Tibial artery (tissue), 4 donors: ENCODE data around the gene CCDC27.

Experiments
- DNase-seq, 2 donors: peaks; one replicate each; pipeline ENCODE4 v3.0.0-alpha.2; 2019
- H3K27ac ChIP-seq, 2 donors: fragments of 200-600 bp; sonication (generic) in 1 of 2; 1 replicate in 1 of 2; 2 replicates in 1 of 2; pipeline ENCODE4 v1.5.1; 2018 to 2019; ENCODE audit warnings: mild to moderate bottlenecking in 1 of 2
- H3K27me3 ChIP-seq, 2 donors: fragments of 200-600 bp; sonication (generic) in 1 of 2; one replicate each; pipeline versions ENCODE4 v1.5.1 to v1.6.0; 2016 to 2019
- H3K36me3 ChIP-seq, 3 donors: fragments of 200-600 bp; sonication (generic) in 2 of 3; one replicate each; pipeline ENCODE4 v1.5.1; 2016 to 2019; ENCODE audit warnings: mild to moderate bottlenecking in 2 of 3
- H3K4me1 ChIP-seq, 4 donors: fragments of 200-600 bp; sonication (generic) in 2 of 4; 1 replicate in 3 of 4; 2 replicates in 1 of 4; pipeline ENCODE4 v1.5.1; 2016 to 2019
- H3K4me3 ChIP-seq, 2 donors: fragments of 200-600 bp; sonication (generic) in 1 of 2; 1 replicate in 1 of 2; 2 replicates in 1 of 2; pipeline ENCODE4 v1.5.1; 2018 to 2019; ENCODE audit warnings: mild to moderate bottlenecking in 2 of 2
- H3K9me3 ChIP-seq, 3 donors: fragments of 200-600 bp; sonication (generic) in 1 of 3; one replicate each; pipeline ENCODE4 v1.5.1; 2016 to 2019
- intact Hi-C: fragments of 100-400 bp; cut with DNase I; formaldehyde crosslinking; loops from one replicate; pipeline ENCODE4 v1.15.0; 2023; ENCODE audit warnings: low total_unique reads
- TF ChIP-seq, protein P1 (sequence below), 2 experiments: fragments of 200-600 bp in 1 of 2; fragments of 450-650 bp in 1 of 2; IDR thresholded peaks; one replicate each; pipeline ENCODE4 v1.5.1; 2017 to 2019; ENCODE audit warnings: antibody characterized with exemption in 2 of 2, mild to moderate bottlenecking in 1 of 2, moderate library complexity in 1 of 2

Gene CCDC27

DNA sequence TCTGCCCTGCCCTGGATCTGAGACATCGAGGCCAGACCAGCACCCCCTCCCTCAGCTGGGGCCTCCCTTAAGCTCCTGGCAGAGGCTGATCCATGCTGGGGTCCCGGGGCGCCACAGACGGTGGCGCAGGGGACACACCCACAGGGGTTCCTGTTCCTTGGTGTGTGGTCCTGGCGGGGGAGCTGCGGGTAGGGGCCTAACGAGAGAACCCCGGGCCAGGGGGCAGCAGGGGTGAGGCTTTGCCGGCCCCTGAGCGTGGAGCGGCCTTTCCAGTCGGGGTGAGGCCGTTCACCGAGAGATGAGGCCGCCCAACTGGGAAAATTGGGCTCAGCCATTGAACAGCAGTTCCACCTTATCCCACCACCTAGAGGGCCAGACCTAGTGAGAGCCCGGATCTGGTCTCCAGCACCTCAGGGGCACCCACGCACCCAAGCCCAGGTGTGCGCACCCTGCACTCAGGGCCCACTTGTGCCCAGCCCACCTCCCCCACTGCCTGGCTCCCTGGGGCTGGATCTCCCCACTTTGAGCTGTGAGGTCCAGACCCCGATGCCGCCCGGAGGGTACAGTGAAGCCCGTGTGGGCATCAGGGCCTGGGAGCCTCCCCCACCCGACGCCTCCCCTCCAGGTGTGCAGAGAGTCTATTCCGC, 45.5 kb upstream of the CCDC27 start:
- no peak for DNase-seq
- no peaks in the 10 kb centered on the region for H3K9me3 ChIP-seq
- TF ChIP-seq, protein P1, sequence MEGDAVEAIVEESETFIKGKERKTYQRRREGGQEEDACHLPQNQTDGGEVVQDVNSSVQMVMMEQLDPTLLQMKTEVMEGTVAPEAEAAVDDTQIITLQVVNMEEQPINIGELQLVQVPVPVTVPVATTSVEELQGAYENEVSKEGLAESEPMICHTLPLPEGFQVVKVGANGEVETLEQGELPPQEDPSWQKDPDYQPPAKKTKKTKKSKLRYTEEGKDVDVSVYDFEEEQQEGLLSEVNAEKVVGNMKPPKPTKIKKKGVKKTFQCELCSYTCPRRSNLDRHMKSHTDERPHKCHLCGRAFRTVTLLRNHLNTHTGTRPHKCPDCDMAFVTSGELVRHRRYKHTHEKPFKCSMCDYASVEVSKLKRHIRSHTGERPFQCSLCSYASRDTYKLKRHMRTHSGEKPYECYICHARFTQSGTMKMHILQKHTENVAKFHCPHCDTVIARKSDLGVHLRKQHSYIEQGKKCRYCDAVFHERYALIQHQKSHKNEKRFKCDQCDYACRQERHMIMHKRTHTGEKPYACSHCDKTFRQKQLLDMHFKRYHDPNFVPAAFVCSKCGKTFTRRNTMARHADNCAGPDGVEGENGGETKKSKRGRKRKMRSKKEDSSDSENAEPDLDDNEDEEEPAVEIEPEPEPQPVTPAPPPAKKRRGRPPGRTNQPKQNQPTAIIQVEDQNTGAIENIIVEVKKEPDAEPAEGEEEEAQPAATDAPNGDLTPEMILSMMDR (IDR thresholded peaks at IDR 0.05) = no peak
- H3K36me3 ChIP-seq = no peaks in the 10 kb centered on the region
- H3K27me3 ChIP-seq = peaks cover 0 to 82% of the 10 kb centered on the region in 2 donors
- no peak overlapping the region for H3K4me3 ChIP-seq
- intact Hi-C loops = no loop called here
- peaks cover 0 to 25% (median 0%) of the 10 kb centered on the region in 4 donors for H3K4me1 ChIP-seq
- no peak overlapping the region for H3K27ac ChIP-seq

DNA sequence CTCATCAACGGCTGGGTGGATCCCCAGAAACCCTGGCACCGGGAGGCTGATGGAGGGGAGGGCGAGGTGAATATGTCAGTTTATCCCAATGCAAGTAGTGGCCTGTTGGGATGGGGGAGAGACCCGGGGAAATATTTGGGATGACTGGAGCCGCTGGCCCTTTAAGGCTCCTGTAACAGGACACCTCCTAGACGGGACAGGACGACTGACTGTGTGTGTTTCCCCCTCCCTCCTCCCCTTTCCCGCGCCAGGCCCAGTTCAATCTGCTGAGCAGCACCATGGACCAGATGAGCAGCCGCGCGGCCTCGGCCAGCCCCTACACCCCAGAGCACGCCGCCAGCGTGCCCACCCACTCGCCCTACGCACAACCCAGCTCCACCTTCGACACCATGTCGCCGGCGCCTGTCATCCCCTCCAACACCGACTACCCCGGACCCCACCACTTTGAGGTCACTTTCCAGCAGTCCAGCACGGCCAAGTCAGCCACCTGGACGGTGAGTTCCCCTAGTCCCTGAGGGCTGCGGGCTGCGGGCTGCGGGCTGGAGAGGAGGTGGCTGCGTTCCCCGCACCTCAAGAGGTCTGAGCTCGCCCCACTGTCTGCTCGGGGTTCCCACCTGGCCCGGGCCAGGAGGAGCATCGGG, 44.8 kb upstream of the CCDC27 start:
- H3K4me3 ChIP-seq = no peak overlapping the region
- H3K27ac ChIP-seq = no peak overlapping the region
- H3K9me3 ChIP-seq = no peaks in the 10 kb centered on the region
- H3K4me1 ChIP-seq = peaks cover 0 to 23% (median 0%) of the 10 kb centered on the region in 4 donors
- intact Hi-C loops = no loop called here
- no peak for DNase-seq
- peaks cover 0 to 83% of the 10 kb centered on the region in 2 donors for H3K27me3 ChIP-seq
- no peaks in the 10 kb centered on the region for H3K36me3 ChIP-seq
- TF ChIP-seq, protein P1 (IDR thresholded peaks at IDR 0.05) = no peak

DNA sequence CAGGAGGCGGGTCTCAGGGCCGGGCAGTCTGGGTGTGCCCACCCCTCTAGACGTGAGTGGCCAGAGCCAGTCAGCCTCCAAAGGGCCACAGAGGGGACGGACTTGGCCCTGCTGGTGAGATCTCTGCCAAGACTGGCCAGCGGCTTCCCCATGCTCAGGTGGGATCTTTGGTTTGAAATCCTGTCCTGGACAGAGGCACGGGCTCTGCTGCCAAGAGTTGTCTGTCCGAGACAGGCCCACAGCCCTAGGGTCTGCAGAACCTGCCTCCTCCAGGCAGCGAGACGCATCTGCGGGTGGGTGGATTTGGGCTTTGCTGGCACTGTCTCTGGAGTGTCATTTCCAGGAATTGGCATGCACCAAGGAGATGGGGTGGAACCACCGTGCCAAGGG, 44.3 kb upstream of the CCDC27 start:
- no peak overlapping the region for H3K27ac ChIP-seq
- H3K9me3 ChIP-seq = no peaks in the 10 kb centered on the region
- no peaks in the 10 kb centered on the region for H3K36me3 ChIP-seq
- intact Hi-C loops = no loop called here
- TF ChIP-seq, protein P1 (IDR thresholded peaks at IDR 0.05) = no peak
- H3K4me1 ChIP-seq = peaks cover 0 to 19% (median 0%) of the 10 kb centered on the region in 4 donors
- peaks cover 0 to 83% of the 10 kb centered on the region in 2 donors for H3K27me3 ChIP-seq
- H3K4me3 ChIP-seq = no peak overlapping the region
- no peak for DNase-seq

DNA sequence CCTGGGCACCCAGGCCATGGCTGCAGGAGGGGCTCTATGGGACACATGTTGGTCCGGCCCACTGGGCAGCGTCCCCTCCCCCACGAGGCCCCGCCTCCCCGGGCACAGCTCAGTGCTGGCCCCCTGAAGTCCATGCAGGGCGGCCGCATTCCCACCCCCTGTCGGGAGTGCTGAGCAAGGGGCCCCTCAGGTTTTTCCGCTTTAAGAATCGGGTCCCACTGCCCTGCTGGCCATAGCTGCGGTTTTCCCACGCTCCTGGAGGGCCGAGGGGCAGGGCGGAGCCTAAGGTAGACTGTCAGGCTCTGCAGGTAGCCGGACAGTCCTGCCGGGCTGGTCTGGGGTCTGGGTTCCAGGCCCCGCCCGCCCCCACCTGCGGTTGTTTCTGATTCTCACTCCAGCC, 43.5 kb upstream of the CCDC27 start:
- no peak overlapping the region for H3K4me3 ChIP-seq
- H3K27ac ChIP-seq = no peak overlapping the region
- TF ChIP-seq, protein P1 (IDR thresholded peaks at IDR 0.05) = no peak
- H3K36me3 ChIP-seq = no peaks in the 10 kb centered on the region
- H3K4me1 ChIP-seq = peaks cover 0 to 14% (median 0%) of the 10 kb centered on the region in 4 donors
- no peaks in the 10 kb centered on the region for H3K9me3 ChIP-seq
- intact Hi-C loops = no loop called here
- no peak for DNase-seq
- H3K27me3 ChIP-seq = peaks cover 0 to 87% of the 10 kb centered on the region in 2 donors

DNA sequence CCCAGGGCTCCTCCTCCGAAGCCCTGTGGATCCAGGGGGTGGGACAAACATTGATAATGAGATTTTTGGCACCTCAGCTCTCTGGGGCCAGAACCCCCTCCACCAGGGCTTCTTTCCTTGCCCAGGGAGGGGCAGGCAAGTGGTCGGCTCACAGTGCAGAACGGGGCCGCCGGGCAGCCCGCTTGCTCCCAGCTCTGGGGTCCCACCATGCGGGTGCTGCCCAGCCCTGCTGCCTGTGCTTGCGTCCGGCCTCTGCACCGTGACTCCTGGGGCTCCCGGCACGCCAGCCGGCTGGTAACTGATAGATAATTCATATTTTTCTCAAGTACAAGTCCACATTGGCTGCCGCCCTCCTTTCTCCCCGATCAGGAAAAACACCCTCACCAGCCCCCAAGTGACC, 42.0 kb upstream of the CCDC27 start:
- no peak for DNase-seq
- H3K4me3 ChIP-seq = no peak overlapping the region
- H3K27ac ChIP-seq = no peak overlapping the region
- no peaks in the 10 kb centered on the region for H3K36me3 ChIP-seq
- intact Hi-C loops = loop anchor here (10.0 kb wide), 1 partner anchor 235 kb away; no protein-coding TSS in a partner anchor
- peaks cover 0 to 89% of the 10 kb centered on the region in 2 donors for H3K27me3 ChIP-seq
- H3K4me1 ChIP-seq = peaks cover 0 to 12% (median 2%) of the 10 kb centered on the region in 4 donors
- no peaks in the 10 kb centered on the region for H3K9me3 ChIP-seq
- TF ChIP-seq, protein P1 (IDR thresholded peaks at IDR 0.05) = no peak
